Left ventricle myocardium inferior (tissue), 1 donor: ENCODE results near the gene NTHL1. TPM values are rescaled to one million over a fixed set of nuclear protein-coding genes. Genes with fewer than 3 reads are reported as not detected.

Source experiments
- DNase-seq: peaks from one replicate; pipeline ENCODE4 v3.0.0-alpha.2; 2020
- H3K27ac ChIP-seq: fragments of 200-600 bp; replicated peaks from 2 replicates; pipeline ENCODE4 v1.8.0; 2021
- H3K27me3 ChIP-seq: fragments of 200-600 bp; 2 replicates; pipeline ENCODE4 v1.8.0; 2021; ENCODE audit warnings: low read depth
- H3K36me3 ChIP-seq: fragments of 200-600 bp; 2 replicates; pipeline ENCODE4 v1.8.0; 2021
- H3K4me1 ChIP-seq: fragments of 200-600 bp; 2 replicates; pipeline ENCODE4 v1.8.0; 2021
- H3K4me3 ChIP-seq: fragments of 200-600 bp; 2 replicates; pipeline ENCODE4 v1.8.0; 2021; ENCODE audit warnings: mild to moderate bottlenecking, moderate library complexity
- H3K9me3 ChIP-seq: fragments of 200-600 bp; replicated peaks from 2 replicates; pipeline ENCODE4 v1.8.0; 2021
- CTCF ChIP-seq: fragments of 200-600 bp; IDR thresholded peaks from 2 replicates; pipeline ENCODE4 v1.8.0; 2021; ENCODE audit warnings: antibody characterized with exemption, mild to moderate bottlenecking, borderline replicate concordance
- intact Hi-C: fragments of 100-400 bp; cut with micrococcal nuclease; formaldehyde crosslinking; loops from one replicate; pipeline ENCODE4 v1.11.0; 2022
- total RNA-seq: library from RNA; stranded (reverse); fragmentation: NEBNext Ultra II Directional; extraction: Animal tissue kit (Norgen Biotek cat#: 25700); gene quantifications from one replicate; pipeline ENCODE4 v1.2.1, GENCODE V29; 2021
- donor health status: DM: no; HTN: yes; CAD: no; lungs with severe emphysema.

Gene NTHL1
- total RNA-seq, 1 donor from 2014 or later, result 21.7 TPM

GRCh38 chr16:2001456-2002355 lies 45.9 kb downstream of the NTHL1 start:
- H3K9me3 ChIP-seq, result no peaks in the 10 kb centered on the region
- no peak overlapping the region for H3K4me3 ChIP-seq
- DNase-seq, result no peak
- H3K27ac ChIP-seq, result no peak overlapping the region
- no peaks in the 10 kb centered on the region for H3K27me3 ChIP-seq
- intact Hi-C loops, result no loop called here
- peaks cover 37% of the 10 kb centered on the region for H3K4me1 ChIP-seq
- H3K36me3 ChIP-seq, result peaks cover 64% of the 10 kb centered on the region
- no peak for TF ChIP-seq CTCF

GRCh38 chr16:2001035-2001434 lies 46.6 kb downstream of the NTHL1 start:
- no peaks in the 10 kb centered on the region for H3K9me3 ChIP-seq
- peaks cover 65% of the 10 kb centered on the region for H3K36me3 ChIP-seq
- DNase-seq, result no peak
- H3K4me3 ChIP-seq, result no peak overlapping the region
- H3K4me1 ChIP-seq, result peaks cover 31% of the 10 kb centered on the region
- no peaks in the 10 kb centered on the region for H3K27me3 ChIP-seq
- intact Hi-C loops, result no loop called here
- no peak overlapping the region for H3K27ac ChIP-seq
- TF ChIP-seq CTCF, result no peak

- intact Hi-C loops, result no loop called here
Observed at GRCh38 chr16:1999866-2000514, 47.6 kb downstream of the NTHL1 start.

GRCh38 chr16:1998852-1999801 lies 48.5 kb downstream of the NTHL1 start:
- peaks cover 65% of the 10 kb centered on the region for H3K36me3 ChIP-seq
- no peak overlapping the region for H3K27ac ChIP-seq
- intact Hi-C loops, result no loop called here
- H3K27me3 ChIP-seq, result no peaks in the 10 kb centered on the region
- no peak for TF ChIP-seq CTCF
- DNase-seq, result no peak
- peaks cover 11% of the 10 kb centered on the region for H3K4me1 ChIP-seq
- H3K9me3 ChIP-seq, result no peaks in the 10 kb centered on the region
- no peak overlapping the region for H3K4me3 ChIP-seq

More at GRCh38 chr16:1999866-2000514, 47.6 kb downstream of the NTHL1 start:
- peaks cover 20% of the 10 kb centered on the region for H3K4me1 ChIP-seq
- no peaks in the 10 kb centered on the region for H3K27me3 ChIP-seq
- no peak overlapping the region for H3K27ac ChIP-seq
- no peaks in the 10 kb centered on the region for H3K9me3 ChIP-seq
- peaks cover 65% of the 10 kb centered on the region for H3K36me3 ChIP-seq
- H3K4me3 ChIP-seq, result no peak overlapping the region
- no peak for DNase-seq
- no peak for TF ChIP-seq CTCF

GRCh38 chr16:1998360-1998835 lies 49.2 kb downstream of the NTHL1 start:
- peaks cover 4% of the 10 kb centered on the region for H3K4me1 ChIP-seq
- no peak for DNase-seq
- H3K27me3 ChIP-seq, result no peaks in the 10 kb centered on the region
- no peaks in the 10 kb centered on the region for H3K9me3 ChIP-seq
- no peak overlapping the region for H3K27ac ChIP-seq
- intact Hi-C loops, result no loop called here
- H3K4me3 ChIP-seq, result no peak overlapping the region
- peaks cover 64% of the 10 kb centered on the region for H3K36me3 ChIP-seq
- no peak for TF ChIP-seq CTCF
